Hepatocyte (in vitro differentiated cells): ENCODE data around the gene NFIL3.

Source experiments
- EZH2 ChIP-seq: fragments of 200-600 bp; sonication (generic); IDR thresholded peaks from 2 replicates; pipeline ENCODE4 v1.6.1; 2016; ENCODE audit warnings: antibody characterized with exemption, mild to moderate bottlenecking, borderline replicate concordance
- EZH2phosphoT487 ChIP-seq: fragments of 200-600 bp; sonication (generic); IDR thresholded peaks from one replicate; pipeline ENCODE4 v1.6.1; 2018; ENCODE audit warnings: antibody characterized with exemption, mild to moderate bottlenecking, low read depth, moderate library complexity; ENCODE audit not compliant: unreplicated experiment, severe bottlenecking

DNA sequence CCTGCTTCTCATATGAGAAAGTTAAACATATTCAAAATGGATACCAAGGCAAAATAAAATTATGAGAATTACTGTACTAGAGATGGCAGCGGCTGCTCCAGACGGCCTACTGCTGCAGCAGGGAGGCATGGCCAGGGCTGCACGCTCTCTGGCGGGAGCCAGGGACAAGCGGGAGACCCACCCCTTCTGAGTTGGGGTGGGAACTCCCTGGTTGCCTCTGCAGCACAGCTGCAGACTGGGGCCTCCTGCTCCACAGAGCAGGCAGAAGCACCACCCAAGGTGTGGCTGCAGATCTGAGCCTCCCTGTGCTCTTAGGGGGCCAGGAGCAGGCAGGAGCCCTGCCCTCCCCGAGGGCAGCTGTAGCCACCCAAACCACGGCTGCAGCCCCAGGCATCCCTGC, 59.6 kb downstream of the NFIL3 start:
- TF ChIP-seq EZH2: no peak
- TF ChIP-seq EZH2phosphoT487: no peak
